T-helper 2 cell treated with Interferon-gamma antibody and Interleukin-4, amounts not matched to agents 5 μg/mL and 100 μg/mL, for 36 hours (primary cell): Measurements from ENCODE around the gene MEP1A.

Source experiments
- DNase-seq: peaks from one replicate; pipeline ENCODE4 v3.0.0; 2021; ENCODE audit warnings: low spot score
- H3K27ac Mint-ChIP-seq: one replicate; pipeline ENCODE4 v1.8.0; 2021; ENCODE audit warnings: mild to moderate bottlenecking, mixed read lengths
- H3K27me3 Mint-ChIP-seq: one replicate; pipeline ENCODE4 v1.8.0; 2021; ENCODE audit warnings: low read depth, mixed read lengths
- H3K36me3 Mint-ChIP-seq: one replicate; pipeline ENCODE4 v1.8.0; 2021; ENCODE audit warnings: low read depth, mixed read lengths
- H3K4me1 Mint-ChIP-seq: one replicate; pipeline ENCODE4 v1.8.0; 2021; ENCODE audit warnings: low read depth, mixed read lengths
- H3K4me3 Mint-ChIP-seq: one replicate; pipeline ENCODE4 v1.8.0; 2022; ENCODE audit warnings: mild to moderate bottlenecking, moderate library complexity, mixed read lengths
- H3K9me3 Mint-ChIP-seq: one replicate; pipeline ENCODE4 v1.8.0; 2021; ENCODE audit warnings: mixed read lengths

Gene MEP1A

GRCh38 chr6:46789434-46790354, 3.5 kb upstream of the MEP1A start:
- Mint-ChIP-seq H3K9me3 (no peaks in the 10 kb centered on the region), H3K27ac (no peak overlapping the region), H3K4me3 (no peak overlapping the region), H3K27me3 (no peaks in the 10 kb centered on the region), H3K36me3 (no peaks in the 10 kb centered on the region), H3K4me1 (no peaks in the 10 kb centered on the region)
- DNase-seq: no peak

- H3K4me1 Mint-ChIP-seq: no peaks in the 10 kb centered on the region
- no peak for DNase-seq
- H3K27ac Mint-ChIP-seq: no peak overlapping the region
- H3K4me3 Mint-ChIP-seq: no peak overlapping the region
- no peaks in the 10 kb centered on the region for H3K9me3 Mint-ChIP-seq
- no peaks in the 10 kb centered on the region for H3K36me3 Mint-ChIP-seq
- no peaks in the 10 kb centered on the region for H3K27me3 Mint-ChIP-seq
Observed at GRCh38 chr6:46790355-46790874, 2.8 kb upstream of the MEP1A start.

GRCh38 chr6:46792635-46793034, 554 bp upstream of the MEP1A start:
- no peak overlapping the region for H3K4me3 Mint-ChIP-seq
- H3K9me3 Mint-ChIP-seq: no peaks in the 10 kb centered on the region
- no peak for DNase-seq
- H3K27ac Mint-ChIP-seq: no peak overlapping the region
- no peaks in the 10 kb centered on the region for H3K4me1 Mint-ChIP-seq
- no peaks in the 10 kb centered on the region for H3K27me3 Mint-ChIP-seq
- no peaks in the 10 kb centered on the region for H3K36me3 Mint-ChIP-seq

GRCh38 chr6:46794068-46794467, 879 bp downstream of the MEP1A start:
- Mint-ChIP-seq H3K27me3 (no peaks in the 10 kb centered on the region), H3K4me3 (no peak overlapping the region), H3K9me3 (no peaks in the 10 kb centered on the region), H3K36me3 (no peaks in the 10 kb centered on the region), H3K27ac (no peak overlapping the region), H3K4me1 (no peaks in the 10 kb centered on the region)
- no peak for DNase-seq

GRCh38 chr6:46795816-46796215, 2.6 kb downstream of the MEP1A start:
- H3K4me1 Mint-ChIP-seq: no peaks in the 10 kb centered on the region
- H3K36me3 Mint-ChIP-seq: no peaks in the 10 kb centered on the region
- H3K9me3 Mint-ChIP-seq: no peaks in the 10 kb centered on the region
- no peak overlapping the region for H3K27ac Mint-ChIP-seq
- no peaks in the 10 kb centered on the region for H3K27me3 Mint-ChIP-seq
- no peak for DNase-seq
- H3K4me3 Mint-ChIP-seq: no peak overlapping the region

- peaks cover 2% of the 10 kb centered on the region for H3K27me3 Mint-ChIP-seq
- no peaks in the 10 kb centered on the region for H3K36me3 Mint-ChIP-seq
- H3K27ac Mint-ChIP-seq: no peak overlapping the region
- H3K4me3 Mint-ChIP-seq: no peak overlapping the region
- no peaks in the 10 kb centered on the region for H3K9me3 Mint-ChIP-seq
- H3K4me1 Mint-ChIP-seq: no peaks in the 10 kb centered on the region
- DNase-seq: no peak
Observed at GRCh38 chr6:46796848-46797580, 3.8 kb downstream of the MEP1A start.

GRCh38 chr6:46799657-46800056, 6.5 kb downstream of the MEP1A start:
- no peak overlapping the region for H3K4me3 Mint-ChIP-seq

GRCh38 chr6:46808806-46809205, 15.6 kb downstream of the MEP1A start:
- no peak overlapping the region for H3K4me3 Mint-ChIP-seq
- DNase-seq: no peak
- H3K27ac Mint-ChIP-seq: no peak overlapping the region
- H3K4me1 Mint-ChIP-seq: no peaks in the 10 kb centered on the region
- no peaks in the 10 kb centered on the region for H3K36me3 Mint-ChIP-seq
- peaks cover 7% of the 10 kb centered on the region for H3K27me3 Mint-ChIP-seq
- no peaks in the 10 kb centered on the region for H3K9me3 Mint-ChIP-seq

More at GRCh38 chr6:46799657-46800056, 6.5 kb downstream of the MEP1A start:
- Mint-ChIP-seq H3K27me3 (peaks cover 2% of the 10 kb centered on the region), H3K36me3 (no peaks in the 10 kb centered on the region), H3K4me1 (no peaks in the 10 kb centered on the region), H3K9me3 (no peaks in the 10 kb centered on the region), H3K27ac (no peak overlapping the region)
- DNase-seq: no peak

GRCh38 chr6:46815130-46815529, 21.9 kb downstream of the MEP1A start:
- Mint-ChIP-seq H3K27me3 (no peaks in the 10 kb centered on the region), H3K9me3 (no peaks in the 10 kb centered on the region), H3K4me1 (no peaks in the 10 kb centered on the region), H3K27ac (no peak overlapping the region), H3K36me3 (no peaks in the 10 kb centered on the region), H3K4me3 (no peak overlapping the region)
- DNase-seq: no peak

GRCh38 chr6:46816626-46817025, 23.4 kb downstream of the MEP1A start:
- Mint-ChIP-seq H3K27me3 (no peaks in the 10 kb centered on the region), H3K36me3 (no peaks in the 10 kb centered on the region), H3K4me3 (no peak overlapping the region), H3K9me3 (no peaks in the 10 kb centered on the region), H3K4me1 (no peaks in the 10 kb centered on the region), H3K27ac (no peak overlapping the region)
- DNase-seq: no peak

- no peaks in the 10 kb centered on the region for H3K27me3 Mint-ChIP-seq
- H3K9me3 Mint-ChIP-seq: no peaks in the 10 kb centered on the region
- H3K4me3 Mint-ChIP-seq: no peak overlapping the region
Observed at GRCh38 chr6:46819561-46819960, 26.4 kb downstream of the MEP1A start.

GRCh38 chr6:46821458-46821881, 28.3 kb downstream of the MEP1A start:
- Mint-ChIP-seq H3K36me3 (no peaks in the 10 kb centered on the region), H3K9me3 (no peaks in the 10 kb centered on the region), H3K4me1 (no peaks in the 10 kb centered on the region), H3K27ac (no peak overlapping the region), H3K4me3 (no peak overlapping the region), H3K27me3 (no peaks in the 10 kb centered on the region)
- DNase-seq: no peak

More at GRCh38 chr6:46819561-46819960, 26.4 kb downstream of the MEP1A start:
- Mint-ChIP-seq H3K27ac (no peak overlapping the region), H3K36me3 (no peaks in the 10 kb centered on the region), H3K4me1 (no peaks in the 10 kb centered on the region)
- no peak for DNase-seq

GRCh38 chr6:46828939-46829338, 35.8 kb downstream of the MEP1A start:
- no peaks in the 10 kb centered on the region for H3K36me3 Mint-ChIP-seq
- H3K4me1 Mint-ChIP-seq: no peaks in the 10 kb centered on the region
- H3K27ac Mint-ChIP-seq: no peak overlapping the region
- H3K9me3 Mint-ChIP-seq: no peaks in the 10 kb centered on the region
- peaks cover 4% of the 10 kb centered on the region for H3K27me3 Mint-ChIP-seq
- no peak for DNase-seq
- no peak overlapping the region for H3K4me3 Mint-ChIP-seq

GRCh38 chr6:46832816-46833215, 39.6 kb downstream of the MEP1A start:
- H3K4me1 Mint-ChIP-seq: no peaks in the 10 kb centered on the region
- no peaks in the 10 kb centered on the region for H3K9me3 Mint-ChIP-seq
- H3K4me3 Mint-ChIP-seq: no peak overlapping the region
- H3K27ac Mint-ChIP-seq: no peak overlapping the region
- DNase-seq: no peak
- H3K36me3 Mint-ChIP-seq: no peaks in the 10 kb centered on the region
- peaks cover 4% of the 10 kb centered on the region for H3K27me3 Mint-ChIP-seq
